A549 (cell line): ENCODE results near the gene NOS1AP. TPM values are rescaled to one million over a fixed set of nuclear protein-coding genes. Genes with fewer than 3 reads are reported as not detected.

ENCODE experiments used
- ATAC-seq, 2 experiments: fragments of 200-7000 bp in 1 of 2; fragments of >200 bp in 1 of 2; cut with Nextera tagmentation in 1 of 2; cut with Tn5 transposase in 1 of 2; 3 replicates each; pipeline versions ENCODE4 v1.8.0 to v1.9.1; 2018 to 2020; ENCODE audit warnings: mild to moderate bottlenecking in 1 of 2, moderate library complexity in 1 of 2
- CTCF ChIA-PET: fragments of 300-600 bp; sonication (Branson Sonifier 250); formaldehyde crosslinking; extraction: SDS; loops from one replicate; lab custom pipeline; 2021; ENCODE audit warnings: antibody characterized with exemption, inconsistent platforms; lab: Yijun Ruan, JAX
- POLR2A ChIA-PET: fragments of 350-600 bp; formaldehyde crosslinking; extraction: SDS; loops from one replicate; lab custom pipeline; 2021; ENCODE audit warnings: antibody characterized with exemption, inconsistent platforms; lab: Yijun Ruan, JAX
- DNase-seq, 2 experiments: peaks; one replicate each; pipeline versions ENCODE4 v3.0.0 to v3.0.0-alpha.2; 2011 to 2016; ENCODE audit warnings: low read depth in 1 of 2, low spot score in 1 of 2
- FAIRE-seq: peaks from 2 replicates; lab custom pipeline; 2011; peaks lifted over from hg19 to GRCh38; lab: Jason Lieb, UNC
- H3K27ac ChIP-seq, 2 experiments: fragments of >200 bp; sonication (Bioruptor Twin); formaldehyde crosslinking; 3 replicates each; pipeline ENCODE4 v1.5.1; 2016 to 2017
- H3K4me1 ChIP-seq: fragments of >200 bp; sonication (Bioruptor Twin); formaldehyde crosslinking; 3 replicates; pipeline ENCODE4 v1.6.1; 2016
- H3K4me2 ChIP-seq: fragments of >200 bp; sonication (Bioruptor Twin); formaldehyde crosslinking; 3 replicates; pipeline ENCODE4 v1.6.1; 2016
- H3K4me3 ChIP-seq: fragments of >200 bp; sonication (Bioruptor Twin); formaldehyde crosslinking; 3 replicates; pipeline ENCODE4 v1.5.1; 2016
- H3K9me3 ChIP-seq: fragments of >200 bp; sonication (Bioruptor Twin); formaldehyde crosslinking; 3 replicates; pipeline ENCODE4 v1.6.1; 2016
- BHLHE40 ChIP-seq: IDR thresholded peaks from 2 replicates; pipeline ENCODE4 v1.6.1; 2012; ENCODE audit warnings: low read depth, low read length, inconsistent platforms
- CBX2 ChIP-seq: fragments of 200-600 bp; sonication (generic); IDR thresholded peaks from 2 replicates; pipeline ENCODE4 v1.6.1; 2016; ENCODE audit warnings: low read depth, mild to moderate bottlenecking, borderline replicate concordance
- CBX8 ChIP-seq: fragments of 200-600 bp; sonication (generic); IDR thresholded peaks from 2 replicates; pipeline ENCODE4 v1.6.1; 2016
- CEBPB ChIP-seq, 2 experiments: fragments of >200 bp in 1 of 2; sonication (Bioruptor Twin) in 1 of 2; formaldehyde crosslinking in 1 of 2; IDR thresholded peaks; 2 replicates each; pipeline ENCODE4 v1.6.1; 2012 to 2016
- CHD2 ChIP-seq: fragments of 150-350 bp; IDR thresholded peaks from 2 replicates; pipeline ENCODE4 v1.6.1; 2014; ENCODE audit warnings: low read length; ENCODE audit not compliant: partially characterized antibody
- E2F6 ChIP-seq: IDR thresholded peaks from 2 replicates; pipeline ENCODE4 v1.6.1; 2012; ENCODE audit warnings: low read depth, borderline replicate concordance
- EHF ChIP-seq: fragments of 250-450 bp; sonication (Bioruptor Pico); IDR thresholded peaks from 2 replicates; pipeline ENCODE4 v1.5.0; 2020; ENCODE audit warnings: mild to moderate bottlenecking
- EHMT2 ChIP-seq: fragments of 200-600 bp; sonication (generic); IDR thresholded peaks from 2 replicates; pipeline ENCODE4 v1.6.1; 2016; ENCODE audit warnings: antibody characterized with exemption, low read depth, mild to moderate bottlenecking, moderate library complexity
- ESRRA ChIP-seq: fragments of 150-350 bp; IDR thresholded peaks from 2 replicates; pipeline ENCODE4 v1.6.1; 2014; ENCODE audit warnings: mild to moderate bottlenecking, low read length, borderline replicate concordance
- HDAC2 ChIP-seq: fragments of 200-600 bp; sonication (generic); IDR thresholded peaks from 2 replicates; pipeline ENCODE4 v1.6.1; 2016
- HOXA7 ChIP-seq: fragments of 250-450 bp; sonication (Bioruptor Pico); IDR thresholded peaks from 2 replicates; pipeline ENCODE4 v1.5.0; 2020; ENCODE audit warnings: mild to moderate bottlenecking, moderate library complexity
- JUN ChIP-seq, 2 experiments: fragments of >200 bp; sonication (Bioruptor Twin); formaldehyde crosslinking; IDR thresholded peaks; 2 replicates in 1 of 2; 3 replicates in 1 of 2; pipeline ENCODE4 v1.6.1; 2016 to 2017
- KDM1A ChIP-seq: fragments of 200-600 bp; sonication (generic); IDR thresholded peaks from 2 replicates; pipeline ENCODE4 v1.6.1; 2016; ENCODE audit warnings: low read depth, mild to moderate bottlenecking
- MAX ChIP-seq: IDR thresholded peaks from 2 replicates; pipeline ENCODE4 v1.6.1; 2012
- MAZ ChIP-seq: fragments of 150-350 bp; IDR thresholded peaks from 2 replicates; pipeline ENCODE4 v1.6.1; 2014; ENCODE audit warnings: antibody characterized with exemption, low read depth, low read length, borderline replicate concordance
- NFE2L2 ChIP-seq: fragments of 150-350 bp; conservative IDR thresholded peaks from 2 replicates; pipeline ENCODE4 v1.6.1; 2014; ENCODE audit warnings: low read length
- NPAS2 ChIP-seq: fragments of 250-450 bp; sonication (Bioruptor Pico); IDR thresholded peaks from 2 replicates; pipeline ENCODE4 v1.8.0; 2022; ENCODE audit warnings: mild to moderate bottlenecking, moderate library complexity, borderline replicate concordance
- NR3C1 ChIP-seq: fragments of >200 bp; sonication (Bioruptor Twin); formaldehyde crosslinking; IDR thresholded peaks from 3 replicates; pipeline ENCODE4 v1.6.1; 2017
- PHF8 ChIP-seq: fragments of 200-600 bp; sonication (generic); IDR thresholded peaks from 2 replicates; pipeline ENCODE4 v1.6.1; 2016; ENCODE audit warnings: low read depth, mild to moderate bottlenecking, antibody characterized with exemption, moderate library complexity, borderline replicate concordance
- POLR2A ChIP-seq: IDR thresholded peaks from 2 replicates; pipeline ENCODE4 v1.6.1; 2012; ENCODE audit warnings: mild to moderate bottlenecking, low read length
- POLR2AphosphoS2 ChIP-seq: conservative IDR thresholded peaks from 2 replicates; pipeline ENCODE4 v1.6.1; 2012; ENCODE audit warnings: low read length, improper control_type of control experiment, inconsistent platforms
- REST ChIP-seq: fragments of 200-600 bp; sonication (generic); IDR thresholded peaks from 2 replicates; pipeline ENCODE4 v1.6.1; 2016; ENCODE audit warnings: antibody characterized with exemption, mild to moderate bottlenecking, moderate library complexity
- SREBF2 ChIP-seq: fragments of 450-650 bp; IDR thresholded peaks from 2 replicates; pipeline ENCODE4 v1.6.1; 2014; ENCODE audit warnings: mild to moderate bottlenecking, moderate library complexity
- TFCP2L1 ChIP-seq: fragments of 250-450 bp; sonication (Bioruptor Pico); IDR thresholded peaks from 2 replicates; pipeline ENCODE4 v1.5.0; 2021; ENCODE audit warnings: mild to moderate bottlenecking
- USF2 ChIP-seq: fragments of 450-650 bp; IDR thresholded peaks from 2 replicates; pipeline ENCODE4 v1.6.1; 2014; ENCODE audit warnings: antibody characterized with exemption
- ZC3H11A ChIP-seq: fragments of 450-650 bp; IDR thresholded peaks from 2 replicates; pipeline ENCODE4 v1.6.1; 2014; ENCODE audit warnings: antibody characterized with exemption, mild to moderate bottlenecking
- ZSCAN20 ChIP-seq: fragments of 250-450 bp; sonication (Bioruptor Pico); IDR thresholded peaks from 2 replicates; pipeline ENCODE4 v1.8.0; 2022; ENCODE audit warnings: mild to moderate bottlenecking, moderate library complexity
- WGBS: methylation state at CpG from one replicate; pipeline ENCODE4 v1.1.6; 2017; ENCODE audit errors: missing lambda C conversion rate; 5-methylcytosine and 5-hydroxymethylcytosine counted together
- polyA plus RNA-seq, 4 experiments: library from polyadenylated mRNA; depleted of rRNA in 3 of 4; stranded (reverse); fragments of >200 nt; fragmentation: RNase III in 1 of 4; extraction: RNeasy Plus Mini Kit Qiagen cat#74134 plus additional on column Dnase treatment in 1 of 4; gene quantifications; 2 replicates in 3 of 4; 3 replicates in 1 of 4; pipeline ENCODE4 v1.2.3, GENCODE V29; 2011 to 2017

The NOS1AP gene
- polyA plus RNA-seq, 2 of the 4 experiments (the other 2 are of a cell fraction) = 0.17 to 0.25 TPM

GRCh38 chr1:162218975-162219374 is 149.5 kb downstream of the NOS1AP start:
- no peak overlapping the region for H3K4me3 ChIP-seq
- no peaks in the 10 kb centered on the region for H3K4me1 ChIP-seq
- H3K27ac ChIP-seq = no peak overlapping the region
- FAIRE-seq (no peak), DNase-seq (no peak), ATAC-seq (no peak)
- ChIA-PET POLR2A (no interaction called here), CTCF (interaction anchor here (1.1 kb wide), 1 partner anchor 8 kb away, joined by 3 read pairs; no protein-coding TSS in a partner anchor)
- no peaks in the 10 kb centered on the region for H3K9me3 ChIP-seq
- TF ChIP-seq HOXA7 (CRISPR knock-in tag) = no peak
- TF ChIP-seq MAZ = no peak
- no peak for TF ChIP-seq ESRRA
- TF ChIP-seq NR3C1 = no peak
- TF ChIP-seq NFE2L2 = no peak
- TF ChIP-seq E2F6 = no peak
- TF ChIP-seq USF2 = no peak
- TF ChIP-seq POLR2AphosphoS2 = no peak
- TF ChIP-seq MAX = no peak
- no peak for TF ChIP-seq POLR2A
- TF ChIP-seq SREBF2 = no peak
- TF ChIP-seq BHLHE40 = no peak
- no peak for TF ChIP-seq NPAS2 (CRISPR knock-in tag)
- TF ChIP-seq EHF (CRISPR knock-in tag) = no peak
- no peak for TF ChIP-seq CHD2
- TF ChIP-seq CBX8 = no peak
- no peak for TF ChIP-seq REST
- no peak for TF ChIP-seq EHMT2
- WGBS = 32% methylated on average over 5 of the region's 5 CpGs
- no peak overlapping the region for H3K4me2 ChIP-seq

GRCh38 chr1:162219461-162219860 is 150.0 kb downstream of the NOS1AP start:
- TF ChIP-seq HDAC2 (no peak), ZC3H11A (no peak), SREBF2 (no peak), ESRRA (no peak), MAZ (no peak), BHLHE40 (no peak), TFCP2L1 (CRISPR knock-in tag) (no peak), KDM1A (no peak), PHF8 (no peak), ZSCAN20 (no peak), EHF (CRISPR knock-in tag) (no peak), CEBPB (IDR thresholded peaks at IDR 0.05) (no peak), NPAS2 (CRISPR knock-in tag) (no peak), CBX2 (no peak), JUN (IDR thresholded peaks at IDR 0.05) (no peak)
- TF ChIP-seq, all 56 proteins: peak for 0
- no peak for FAIRE-seq
- CTCF ChIA-PET = interaction anchor here (1.1 kb wide), 1 partner anchor 9 kb away, joined by 3 read pairs; no protein-coding TSS in a partner anchor
- Histone ChIP-seq H3K4me3 (no peak overlapping the region), H3K9me3 (no peaks in the 10 kb centered on the region), H3K4me1 (no peaks in the 10 kb centered on the region), H3K27ac (no peak overlapping the region), H3K4me2 (no peak overlapping the region)
- POLR2A ChIA-PET = no interaction called here
- no peak for DNase-seq
- 33% methylated on average over 1 of the region's 1 CpG for WGBS
- ATAC-seq = no peak
